ENCODE measurements around the gene SPA17.

Gene SPA17

GRCh38 chr11:124658986-124659385, 14.7 kb upstream of the SPA17 start:
- no peak overlapping the region for H3K4me3 ChIP-seq (ENCODE audit: control insufficient read depth, low read depth, low read length)
- DNase-seq (ENCODE audit: low read depth): no peak
- no peak for TF ChIP-seq CTCF (IDR thresholded peaks at IDR 0.05; ENCODE audit: control insufficient read depth, insufficient read depth, low read depth, low read length, missing control alignments)

- H3K4me3 ChIP-seq (ENCODE audit: control insufficient read depth, low read depth, low read length): no peak overlapping the region
- no peak for DNase-seq (ENCODE audit: low read depth)
- TF ChIP-seq CTCF (IDR thresholded peaks at IDR 0.05; ENCODE audit: control insufficient read depth, insufficient read depth, low read depth, low read length, missing control alignments): no peak
Measured at GRCh38 chr11:124661553-124661952, 12.2 kb upstream of the SPA17 start.

GRCh38 chr11:124662106-124662505, 11.6 kb upstream of the SPA17 start:
- H3K4me3 ChIP-seq (ENCODE audit: control insufficient read depth, low read depth, low read length): no peak overlapping the region
- no peak for DNase-seq (ENCODE audit: low read depth)
- TF ChIP-seq CTCF (IDR thresholded peaks at IDR 0.05; ENCODE audit: control insufficient read depth, insufficient read depth, low read depth, low read length, missing control alignments): no peak

GRCh38 chr11:124663861-124664260, 9.8 kb upstream of the SPA17 start:
- no peak for DNase-seq (ENCODE audit: low read depth)
- no peak overlapping the region for H3K4me3 ChIP-seq (ENCODE audit: control insufficient read depth, low read depth, low read length)
- no peak for TF ChIP-seq CTCF (IDR thresholded peaks at IDR 0.05; ENCODE audit: control insufficient read depth, insufficient read depth, low read depth, low read length, missing control alignments)

GRCh38 chr11:124667601-124668000, 6.1 kb upstream of the SPA17 start:
- TF ChIP-seq CTCF (IDR thresholded peaks at IDR 0.05; ENCODE audit: control insufficient read depth, insufficient read depth, low read depth, low read length, missing control alignments): no peak
- H3K4me3 ChIP-seq (ENCODE audit: control insufficient read depth, low read depth, low read length): no peak overlapping the region
- no peak for DNase-seq (ENCODE audit: low read depth)

GRCh38 chr11:124669193-124669592, 4.5 kb upstream of the SPA17 start:
- no peak overlapping the region for H3K4me3 ChIP-seq (ENCODE audit: control insufficient read depth, low read depth, low read length)
- TF ChIP-seq CTCF (IDR thresholded peaks at IDR 0.05; ENCODE audit: control insufficient read depth, insufficient read depth, low read depth, low read length, missing control alignments): peak; percentile 80
- DNase-seq (ENCODE audit: low read depth): no peak

- H3K4me3 ChIP-seq (ENCODE audit: control insufficient read depth, low read depth, low read length): no peak overlapping the region
- DNase-seq (ENCODE audit: low read depth): no peak
- no peak for TF ChIP-seq CTCF (IDR thresholded peaks at IDR 0.05; ENCODE audit: control insufficient read depth, insufficient read depth, low read depth, low read length, missing control alignments)
Measured at GRCh38 chr11:124670732-124671131, 3.0 kb upstream of the SPA17 start.
